ENCODE data around the gene CACNB3.

Gene CACNB3

DNA sequence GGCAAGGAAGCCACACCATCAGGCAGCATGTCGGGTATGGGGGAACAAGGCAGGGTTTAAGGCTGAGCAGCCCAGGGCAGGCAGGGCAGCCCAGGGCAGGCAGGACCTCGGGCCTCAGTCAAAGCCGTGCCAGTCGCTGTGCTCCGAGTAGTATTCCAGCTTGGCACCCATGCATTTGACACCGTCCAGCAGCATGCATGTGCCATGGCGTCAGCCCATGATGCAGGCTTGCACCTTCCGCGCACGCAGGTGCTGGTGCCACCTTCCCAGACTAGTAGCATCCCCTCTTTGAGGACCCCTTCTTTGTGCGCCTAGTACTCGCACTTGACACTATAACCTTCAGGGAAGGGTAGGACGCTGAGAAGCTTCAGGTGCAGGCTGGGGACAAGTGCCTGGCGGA is 17.8 kb upstream of the CACNB3 start:
- DNase-seq (ENCODE audit: low read depth), result no peak
- no peak overlapping the region for H3K4me3 ChIP-seq (ENCODE audit: low read length)
- TF ChIP-seq, protein P1, sequence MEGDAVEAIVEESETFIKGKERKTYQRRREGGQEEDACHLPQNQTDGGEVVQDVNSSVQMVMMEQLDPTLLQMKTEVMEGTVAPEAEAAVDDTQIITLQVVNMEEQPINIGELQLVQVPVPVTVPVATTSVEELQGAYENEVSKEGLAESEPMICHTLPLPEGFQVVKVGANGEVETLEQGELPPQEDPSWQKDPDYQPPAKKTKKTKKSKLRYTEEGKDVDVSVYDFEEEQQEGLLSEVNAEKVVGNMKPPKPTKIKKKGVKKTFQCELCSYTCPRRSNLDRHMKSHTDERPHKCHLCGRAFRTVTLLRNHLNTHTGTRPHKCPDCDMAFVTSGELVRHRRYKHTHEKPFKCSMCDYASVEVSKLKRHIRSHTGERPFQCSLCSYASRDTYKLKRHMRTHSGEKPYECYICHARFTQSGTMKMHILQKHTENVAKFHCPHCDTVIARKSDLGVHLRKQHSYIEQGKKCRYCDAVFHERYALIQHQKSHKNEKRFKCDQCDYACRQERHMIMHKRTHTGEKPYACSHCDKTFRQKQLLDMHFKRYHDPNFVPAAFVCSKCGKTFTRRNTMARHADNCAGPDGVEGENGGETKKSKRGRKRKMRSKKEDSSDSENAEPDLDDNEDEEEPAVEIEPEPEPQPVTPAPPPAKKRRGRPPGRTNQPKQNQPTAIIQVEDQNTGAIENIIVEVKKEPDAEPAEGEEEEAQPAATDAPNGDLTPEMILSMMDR (IDR thresholded peaks at IDR 0.05; ENCODE audit: insufficient read depth, low read depth, low read length, missing control alignments), result no peak

GRCh38 chr12:48800971-48801370 is 17.3 kb upstream of the CACNB3 start:
- no peak overlapping the region for H3K4me3 ChIP-seq (ENCODE audit: low read length)
- DNase-seq (ENCODE audit: low read depth), result no peak
- TF ChIP-seq, protein P1 (IDR thresholded peaks at IDR 0.05; ENCODE audit: insufficient read depth, low read depth, low read length, missing control alignments), result no peak

GRCh38 chr12:48803675-48804074 is 14.6 kb upstream of the CACNB3 start:
- H3K4me3 ChIP-seq (ENCODE audit: low read length), result no peak overlapping the region
- TF ChIP-seq, protein P1 (IDR thresholded peaks at IDR 0.05; ENCODE audit: insufficient read depth, low read depth, low read length, missing control alignments), result no peak
- no peak for DNase-seq (ENCODE audit: low read depth)

DNA sequence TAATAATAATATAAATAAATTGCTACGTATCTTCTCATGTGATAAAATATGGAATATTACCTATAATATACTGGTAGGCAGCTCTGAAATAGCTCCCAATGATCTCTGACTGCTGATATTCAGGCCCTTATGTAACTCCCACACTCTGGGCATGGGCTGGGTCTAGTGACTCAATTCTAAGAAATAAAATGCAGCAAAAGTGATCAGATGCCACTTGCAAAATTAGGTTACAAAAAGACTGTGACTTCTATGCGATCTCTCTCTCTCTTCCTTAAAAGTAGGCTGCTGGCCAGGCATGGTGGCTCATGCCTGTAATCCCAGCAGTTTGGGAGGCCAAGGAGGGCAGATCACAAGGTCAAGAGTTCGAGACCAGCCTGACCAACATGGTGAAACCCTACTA is 10.3 kb upstream of the CACNB3 start:
- TF ChIP-seq, protein P1 (IDR thresholded peaks at IDR 0.05; ENCODE audit: insufficient read depth, low read depth, low read length, missing control alignments), result no peak
- no peak for DNase-seq (ENCODE audit: low read depth)
- H3K4me3 ChIP-seq (ENCODE audit: low read length), result no peak overlapping the region

DNA sequence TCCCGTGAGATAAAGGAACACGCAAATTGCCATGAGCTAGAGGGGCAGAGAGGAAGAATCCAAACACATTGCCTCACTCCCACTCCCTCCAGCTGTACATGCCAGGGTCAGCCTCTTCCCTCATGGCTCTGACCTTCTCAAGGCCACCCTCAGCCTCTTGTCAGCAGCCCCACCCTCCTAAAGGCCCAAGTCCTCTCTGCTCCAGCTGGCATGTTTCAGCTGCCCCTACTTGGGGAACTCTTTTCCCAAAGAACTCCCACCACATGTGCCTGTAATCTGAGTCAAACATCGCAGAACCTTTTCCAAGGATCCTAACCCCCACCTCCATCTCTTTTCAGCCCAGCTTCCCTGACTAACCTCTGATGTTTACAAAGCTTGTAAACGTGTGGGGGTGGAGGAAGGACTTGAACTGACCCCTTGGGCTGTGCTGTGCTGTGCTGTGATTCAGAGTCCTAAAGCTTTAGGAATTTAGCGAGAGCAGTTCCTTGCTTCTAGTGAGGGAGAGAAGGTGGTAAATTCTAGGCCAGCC is 7.3 kb upstream of the CACNB3 start:
- H3K4me3 ChIP-seq (ENCODE audit: low read length), result no peak overlapping the region
- TF ChIP-seq, protein P1 (IDR thresholded peaks at IDR 0.05; ENCODE audit: insufficient read depth, low read depth, low read length, missing control alignments), result no peak
- peak; percentile 68 for DNase-seq (ENCODE audit: low read depth)

DNA sequence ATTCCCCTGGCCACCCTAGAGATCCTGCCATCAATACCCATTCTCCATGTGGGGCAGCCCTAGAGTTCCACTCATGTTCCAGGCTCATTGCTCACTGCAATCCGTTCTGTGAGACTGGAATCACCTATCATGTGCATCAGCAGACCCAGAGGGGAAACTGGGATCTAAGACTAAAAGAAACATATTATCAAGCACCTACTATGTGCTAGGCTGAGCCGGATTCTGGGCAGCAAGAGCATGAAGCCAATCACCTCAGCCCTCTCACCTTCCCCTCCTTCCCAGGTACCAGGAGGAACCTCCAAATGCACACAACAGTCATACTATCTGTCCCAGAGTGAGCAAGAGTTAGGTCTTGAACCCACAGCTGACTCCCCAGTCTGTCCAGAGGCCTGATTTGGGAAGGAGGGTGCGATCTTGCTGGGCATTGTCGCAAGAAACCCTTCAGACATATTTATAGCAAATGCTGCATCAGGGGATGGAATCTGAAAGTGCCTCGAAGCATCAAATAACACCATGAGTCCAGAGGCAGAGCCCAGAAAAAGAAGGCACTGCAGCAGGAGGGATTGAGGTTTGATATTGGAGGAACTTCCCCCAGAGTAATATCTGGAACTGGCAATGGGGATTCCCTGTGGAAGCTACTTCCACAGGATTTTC is 6.7 kb upstream of the CACNB3 start:
- TF ChIP-seq, protein P1 (IDR thresholded peaks at IDR 0.05; ENCODE audit: insufficient read depth, low read depth, low read length, missing control alignments), result no peak
- H3K4me3 ChIP-seq (ENCODE audit: low read length), result no peak overlapping the region
- DNase-seq (ENCODE audit: low read depth), result no peak

- no peak overlapping the region for H3K4me3 ChIP-seq (ENCODE audit: low read length)
- TF ChIP-seq, protein P1 (IDR thresholded peaks at IDR 0.05; ENCODE audit: insufficient read depth, low read depth, low read length, missing control alignments), result no peak
- no peak for DNase-seq (ENCODE audit: low read depth)
Measured at GRCh38 chr12:48812389-48812788, 5.9 kb upstream of the CACNB3 start.

Measured in epithelial cell of esophagus (primary cell).